CD1c-positive myeloid dendritic cell (primary cell): ENCODE data around the gene IGF2BP3.

Experiments
- DNase-seq: peaks from one replicate; pipeline ENCODE4 v3.0.0-alpha.2; 2016; ENCODE audit errors: extremely low spot score

IGF2BP3 gene

DNA sequence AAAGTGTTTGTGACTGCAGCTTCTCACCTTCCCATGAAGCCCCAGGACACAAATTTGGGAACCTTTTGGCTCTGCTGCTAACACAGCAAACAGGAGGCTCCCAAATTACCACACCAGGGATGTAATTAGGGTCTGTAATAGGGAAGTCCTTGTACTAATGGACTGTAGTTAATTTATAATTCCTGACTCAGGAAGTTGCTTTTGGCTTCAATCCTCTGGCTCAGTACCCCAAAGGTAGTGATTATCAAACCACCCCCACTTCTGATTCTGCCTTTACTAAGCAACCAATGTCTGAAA lies 174.9 kb downstream of the IGF2BP3 start:
- DNase-seq = no peak

DNA sequence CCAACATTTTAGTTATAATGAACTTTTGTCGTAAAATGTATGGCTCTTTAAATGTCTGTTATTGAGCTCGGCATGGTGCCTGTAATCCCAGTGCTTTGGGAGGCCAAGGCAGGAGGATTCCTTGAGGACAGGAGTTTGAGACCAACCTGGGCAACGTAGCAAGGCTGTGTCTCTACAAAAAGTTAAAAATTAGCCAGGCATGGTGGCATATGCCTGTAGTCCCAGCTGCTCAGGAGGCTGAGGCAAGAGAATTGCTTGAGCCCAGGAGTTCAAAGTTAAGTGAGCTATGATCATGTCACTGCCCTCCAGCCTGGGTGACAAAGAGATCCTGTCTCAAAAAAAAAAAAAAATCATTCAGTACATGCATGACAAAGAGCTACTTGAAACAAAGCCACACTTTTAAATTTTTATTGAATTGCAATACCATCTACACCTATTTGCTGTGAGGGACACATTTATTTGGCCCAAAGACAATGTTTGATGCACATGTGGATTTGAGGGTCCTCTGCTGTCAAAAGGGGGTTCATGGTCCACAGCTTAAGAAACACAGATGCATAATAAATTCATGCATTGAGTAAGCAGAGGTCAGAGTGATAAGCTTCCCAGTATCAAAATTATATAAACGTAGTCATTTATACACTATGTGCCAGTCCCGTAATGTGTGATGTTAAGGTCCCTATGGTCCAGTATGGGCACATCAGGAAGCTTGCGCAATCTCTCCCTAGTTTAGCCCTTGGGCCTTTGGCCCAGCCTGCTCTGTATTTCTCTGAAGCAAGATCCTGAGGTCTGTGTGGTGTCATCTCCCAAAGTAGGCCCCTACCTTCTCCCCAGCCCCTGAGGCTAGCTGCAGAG lies 175.5 kb downstream of the IGF2BP3 start:
- DNase-seq = peak; percentile 7

DNA sequence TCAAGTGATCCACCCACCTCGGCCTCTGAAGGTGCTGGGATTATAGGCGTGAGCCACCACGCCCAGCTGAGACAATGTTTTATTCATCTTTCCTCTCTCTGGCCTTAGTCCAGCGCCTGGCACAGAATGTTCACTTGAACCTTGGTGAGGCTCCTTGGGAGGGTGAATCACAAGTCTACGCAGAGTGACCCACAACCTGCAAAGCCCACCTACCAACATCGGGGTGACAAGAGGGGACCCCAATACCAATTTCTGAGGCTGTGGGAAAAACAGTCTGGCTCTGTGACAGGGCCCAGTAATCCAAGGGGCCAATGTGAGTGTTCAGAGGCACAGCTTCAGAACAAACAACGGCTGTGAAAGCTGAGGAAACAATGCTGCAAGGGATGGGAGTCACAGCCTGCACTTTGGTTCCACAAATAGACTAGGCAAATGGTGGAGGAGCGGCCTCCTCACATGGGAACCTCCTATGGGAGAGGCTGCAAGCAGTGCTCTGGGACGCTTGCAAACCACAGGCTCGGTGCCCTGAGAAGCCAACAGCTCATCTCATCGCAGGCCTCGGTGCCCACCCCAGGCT lies 176.7 kb downstream of the IGF2BP3 start:
- no peak for DNase-seq

- no peak for DNase-seq
Measured at GRCh38 chr7:23292623-23293022, 177.7 kb downstream of the IGF2BP3 start.

GRCh38 chr7:23291957-23292560 lies 178.2 kb downstream of the IGF2BP3 start:
- DNase-seq = no peak

GRCh38 chr7:23290993-23291392 lies 179.3 kb downstream of the IGF2BP3 start:
- DNase-seq = no peak

GRCh38 chr7:23287612-23288011 lies 182.7 kb downstream of the IGF2BP3 start:
- DNase-seq = no peak

GRCh38 chr7:23285657-23286646 lies 184.3 kb downstream of the IGF2BP3 start:
- no peak for DNase-seq

GRCh38 chr7:23284871-23285270 lies 185.4 kb downstream of the IGF2BP3 start:
- no peak for DNase-seq

GRCh38 chr7:23283086-23283485 lies 187.2 kb downstream of the IGF2BP3 start:
- DNase-seq = no peak

DNA sequence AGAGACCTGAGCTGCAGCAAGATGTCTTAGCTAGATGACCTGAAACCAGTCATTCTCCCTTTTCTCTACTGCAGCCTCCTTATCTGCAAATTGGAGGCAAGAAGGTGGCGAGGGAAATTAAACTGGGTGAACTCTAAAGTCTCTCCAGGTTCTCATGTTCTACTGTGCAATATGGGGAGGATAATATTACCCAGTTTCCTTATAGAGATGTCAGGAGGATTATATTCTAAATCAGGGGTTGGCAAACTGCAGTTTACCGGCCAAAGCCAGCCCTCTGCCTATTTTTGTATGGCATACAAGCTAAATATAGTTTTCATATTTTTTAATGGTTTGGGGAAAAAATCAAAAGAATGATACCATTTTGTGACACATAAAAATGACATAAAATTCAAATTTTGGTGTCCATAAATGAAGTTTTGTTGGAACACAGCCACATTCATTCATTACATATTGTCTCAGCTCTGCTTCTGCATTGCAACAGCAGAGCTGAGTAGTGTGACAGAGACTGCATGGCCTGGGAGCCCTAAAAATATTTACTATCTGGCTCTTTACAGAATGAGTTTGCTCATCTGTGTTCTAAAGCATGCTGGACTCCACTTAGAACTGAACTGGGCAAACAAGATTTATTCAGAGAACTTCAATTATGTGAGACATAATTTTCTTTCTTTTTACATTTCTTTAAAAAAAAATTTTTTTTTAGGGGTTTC lies 190.3 kb downstream of the IGF2BP3 start:
- no peak for DNase-seq

- DNase-seq = peak; percentile 72
Measured at GRCh38 chr7:23277359-23277989, 192.8 kb downstream of the IGF2BP3 start.

DNA sequence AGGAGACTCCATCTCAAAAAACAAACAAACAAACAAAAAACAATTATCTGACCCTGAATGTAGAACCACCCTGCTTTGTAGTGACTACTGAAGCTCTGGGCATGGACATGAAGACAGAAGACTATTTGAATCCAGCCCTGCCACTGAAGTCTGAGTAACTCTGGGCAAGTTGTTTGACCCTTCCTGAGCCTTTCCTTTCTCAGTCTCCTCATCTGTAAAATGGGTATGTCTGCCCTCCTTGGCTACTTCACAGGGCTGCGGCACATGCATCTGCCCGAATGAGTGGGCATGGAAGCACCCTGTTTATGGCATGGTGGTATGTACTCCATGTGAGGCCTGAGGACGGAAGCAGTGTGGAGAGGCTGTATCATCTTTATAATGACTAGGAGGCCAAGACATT lies 193.3 kb downstream of the IGF2BP3 start:
- no peak for DNase-seq

DNA sequence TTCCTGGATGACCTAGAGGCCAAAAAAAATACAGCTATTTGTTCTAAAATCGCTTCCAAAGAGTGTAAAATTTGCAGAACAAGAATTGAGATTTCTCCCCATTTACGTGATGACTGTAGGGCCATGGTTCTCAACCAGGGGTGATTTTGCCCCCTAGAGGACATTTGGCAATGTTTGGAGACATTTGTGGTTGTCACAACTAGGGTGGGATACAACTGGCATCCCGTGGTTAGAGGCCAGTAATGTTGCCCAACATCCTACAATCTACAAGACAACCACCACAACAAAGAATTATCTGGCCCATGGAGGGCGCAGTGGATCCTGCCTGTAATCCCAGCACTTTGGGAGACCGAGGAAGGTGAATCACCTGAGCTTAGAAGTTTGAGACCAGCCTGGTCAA lies 193.9 kb downstream of the IGF2BP3 start:
- no peak for DNase-seq

GRCh38 chr7:23275912-23276311 lies 194.4 kb downstream of the IGF2BP3 start:
- no peak for DNase-seq

GRCh38 chr7:23273141-23273599 lies 197.1 kb downstream of the IGF2BP3 start:
- peak; percentile 77 for DNase-seq

- no peak for DNase-seq
Measured at GRCh38 chr7:23272275-23272674, 198.0 kb downstream of the IGF2BP3 start.

- no peak for DNase-seq
Measured at GRCh38 chr7:23268746-23269145, 201.5 kb downstream of the IGF2BP3 start.

GRCh38 chr7:23268167-23268566 lies 202.1 kb downstream of the IGF2BP3 start:
- DNase-seq = no peak

DNA sequence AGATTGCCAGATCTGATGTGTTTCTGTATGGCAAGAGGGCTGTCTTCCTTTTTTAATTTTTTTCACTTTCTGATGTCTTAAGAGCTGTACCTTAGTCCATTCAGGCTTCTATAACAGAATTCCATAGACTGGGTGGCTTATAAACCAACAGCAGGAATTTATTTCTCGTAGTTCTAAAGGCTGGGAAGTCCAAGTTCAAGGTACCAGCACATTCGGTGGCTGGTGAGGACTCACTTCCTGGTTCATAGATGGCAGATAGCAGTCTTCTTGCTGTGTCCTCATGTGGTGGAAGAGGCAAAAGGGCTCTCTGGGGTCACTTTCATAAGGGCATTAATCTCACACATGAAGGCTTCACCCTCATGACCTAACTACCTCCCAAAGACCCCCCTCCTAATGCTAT lies 202.9 kb downstream of the IGF2BP3 start:
- DNase-seq = no peak

DNA sequence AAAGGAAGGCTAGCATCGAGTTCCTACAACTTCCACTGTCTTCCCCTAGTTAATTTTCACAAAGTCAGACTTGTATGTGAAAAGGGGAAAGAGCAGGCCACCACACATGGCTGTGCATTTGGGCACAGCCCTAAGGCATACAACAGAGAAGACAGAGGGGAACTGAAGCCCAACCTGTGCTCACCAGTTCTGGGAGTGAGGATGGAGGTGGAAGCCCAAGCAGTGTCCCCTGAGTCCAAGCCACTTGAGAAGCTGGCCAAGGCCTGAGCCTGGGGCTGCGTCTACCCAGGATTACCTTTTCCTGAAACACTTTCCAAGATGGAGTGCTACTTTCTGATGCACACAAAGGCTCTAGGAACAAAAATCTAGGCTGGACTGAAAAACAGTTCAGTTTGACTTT lies 203.4 kb downstream of the IGF2BP3 start:
- no peak for DNase-seq
